Bronchial epithelial cell (primary cell): ENCODE measurements around the gene RALGAPA2. TPM values are rescaled to one million over a fixed set of nuclear protein-coding genes. Genes with fewer than 3 reads are reported as not detected.

ENCODE experiments used
- DNase-seq: peaks from one replicate; pipeline ENCODE4 v3.0.0-alpha.2; 2010; ENCODE audit warnings: low read depth
- FAIRE-seq: peaks from 2 replicates; lab custom pipeline; 2011; peaks lifted over from hg19 to GRCh38; lab: Jason Lieb, UNC
- H3K27me3 ChIP-seq: 2 replicates; pipeline ENCODE4 v1.5.1; 2011; ENCODE audit warnings: low read length; ENCODE audit not compliant: control insufficient read depth, insufficient read depth
- H3K36me3 ChIP-seq: 2 replicates; pipeline ENCODE4 v1.5.1; 2011; ENCODE audit warnings: low read length; ENCODE audit not compliant: control insufficient read depth, insufficient read depth
- H3K4me3 ChIP-seq: 2 replicates; pipeline ENCODE4 v1.5.1; 2011; ENCODE audit warnings: mild to moderate bottlenecking, low read depth, low read length, control low read depth
- total RNA-seq: library from RNA; depleted of rRNA; stranded (reverse); fragments of >200 nt; gene quantifications from 2 replicates; pipeline ENCODE4 v1.2.1, GENCODE V29; 2014
- TF ChIP-seq, protein P1 (sequence below): IDR thresholded peaks from 2 replicates; pipeline ENCODE4 v1.5.1; 2011; ENCODE audit warnings: mild to moderate bottlenecking, moderate library complexity, low read length, control low read depth, inconsistent platforms; ENCODE audit not compliant: insufficient read depth, severe bottlenecking

Gene RALGAPA2
- total RNA-seq, 1 donor from 2014 or later: 8.7 TPM

DNA sequence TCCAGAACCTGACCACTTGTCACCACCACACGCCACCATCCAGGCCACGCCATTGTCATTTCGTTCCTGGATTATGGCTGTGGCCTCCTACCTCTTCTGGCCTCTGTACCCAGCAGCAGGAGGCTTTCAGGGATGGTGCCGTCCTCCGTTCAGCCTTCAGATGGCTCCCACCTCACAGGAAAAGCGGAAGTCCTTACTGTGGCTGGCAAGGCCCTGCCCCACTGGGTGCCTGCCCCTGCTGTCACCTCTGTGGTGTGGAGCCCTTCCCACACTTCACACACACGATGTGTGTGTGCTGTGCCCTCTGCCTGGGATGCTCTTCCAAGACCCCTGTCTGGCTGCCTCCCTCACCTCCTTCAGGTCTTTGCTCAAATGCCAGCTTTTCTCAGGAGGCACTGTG lies 275.1 kb downstream of the RALGAPA2 start:
- no peaks in the 10 kb centered on the region for H3K27me3 ChIP-seq
- H3K4me3 ChIP-seq: no peak overlapping the region
- DNase-seq: no peak
- FAIRE-seq: no peak
- TF ChIP-seq, protein P1, sequence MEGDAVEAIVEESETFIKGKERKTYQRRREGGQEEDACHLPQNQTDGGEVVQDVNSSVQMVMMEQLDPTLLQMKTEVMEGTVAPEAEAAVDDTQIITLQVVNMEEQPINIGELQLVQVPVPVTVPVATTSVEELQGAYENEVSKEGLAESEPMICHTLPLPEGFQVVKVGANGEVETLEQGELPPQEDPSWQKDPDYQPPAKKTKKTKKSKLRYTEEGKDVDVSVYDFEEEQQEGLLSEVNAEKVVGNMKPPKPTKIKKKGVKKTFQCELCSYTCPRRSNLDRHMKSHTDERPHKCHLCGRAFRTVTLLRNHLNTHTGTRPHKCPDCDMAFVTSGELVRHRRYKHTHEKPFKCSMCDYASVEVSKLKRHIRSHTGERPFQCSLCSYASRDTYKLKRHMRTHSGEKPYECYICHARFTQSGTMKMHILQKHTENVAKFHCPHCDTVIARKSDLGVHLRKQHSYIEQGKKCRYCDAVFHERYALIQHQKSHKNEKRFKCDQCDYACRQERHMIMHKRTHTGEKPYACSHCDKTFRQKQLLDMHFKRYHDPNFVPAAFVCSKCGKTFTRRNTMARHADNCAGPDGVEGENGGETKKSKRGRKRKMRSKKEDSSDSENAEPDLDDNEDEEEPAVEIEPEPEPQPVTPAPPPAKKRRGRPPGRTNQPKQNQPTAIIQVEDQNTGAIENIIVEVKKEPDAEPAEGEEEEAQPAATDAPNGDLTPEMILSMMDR: no peak
- H3K36me3 ChIP-seq: no peaks in the 10 kb centered on the region

DNA sequence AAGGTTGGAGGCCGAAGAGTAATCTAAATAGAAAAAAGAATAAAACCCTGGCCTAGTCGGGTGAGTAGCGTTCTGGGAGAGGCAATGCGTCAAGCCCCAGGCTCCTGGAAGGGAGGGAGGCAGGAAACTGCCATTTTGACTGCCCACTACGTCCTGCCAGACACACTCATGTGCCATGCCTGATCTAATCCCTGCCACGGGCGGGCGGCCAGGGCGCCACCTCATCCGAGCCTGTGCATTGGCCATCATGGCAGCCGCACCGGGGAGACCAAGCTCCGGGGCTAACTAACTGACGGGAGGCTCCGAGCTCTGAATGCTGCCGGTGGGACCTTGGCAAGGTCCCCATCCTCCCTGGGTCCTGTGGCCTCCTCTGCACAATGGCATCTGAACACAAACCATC lies 275.8 kb downstream of the RALGAPA2 start:
- TF ChIP-seq, protein P1: no peak
- Histone ChIP-seq H3K36me3 (no peaks in the 10 kb centered on the region), H3K4me3 (no peak overlapping the region), H3K27me3 (no peaks in the 10 kb centered on the region)
- FAIRE-seq (no peak), DNase-seq (no peak)

DNA sequence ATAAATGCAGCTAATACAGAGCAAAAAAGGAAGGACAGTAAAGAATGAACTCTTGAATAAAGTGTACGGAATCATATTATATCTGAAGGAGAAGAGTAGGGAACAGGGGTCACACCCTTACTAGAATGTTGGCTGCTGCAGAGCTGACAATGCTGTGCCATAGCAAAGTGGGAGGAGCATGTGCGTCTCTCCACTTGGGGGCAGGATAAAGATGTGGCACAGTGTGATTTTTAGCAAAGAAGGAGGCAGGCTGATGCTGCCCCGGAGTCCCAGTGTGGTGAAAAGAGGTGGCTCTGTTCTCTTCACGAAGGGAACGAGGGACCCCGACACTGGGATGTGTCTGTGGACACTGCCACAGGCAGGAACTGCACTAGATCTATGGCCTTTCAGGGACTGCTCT lies 277.0 kb downstream of the RALGAPA2 start:
- Histone ChIP-seq H3K27me3 (no peaks in the 10 kb centered on the region), H3K4me3 (no peak overlapping the region), H3K36me3 (no peaks in the 10 kb centered on the region)
- TF ChIP-seq, protein P1: no peak
- no peak for FAIRE-seq
- no peak for DNase-seq

DNA sequence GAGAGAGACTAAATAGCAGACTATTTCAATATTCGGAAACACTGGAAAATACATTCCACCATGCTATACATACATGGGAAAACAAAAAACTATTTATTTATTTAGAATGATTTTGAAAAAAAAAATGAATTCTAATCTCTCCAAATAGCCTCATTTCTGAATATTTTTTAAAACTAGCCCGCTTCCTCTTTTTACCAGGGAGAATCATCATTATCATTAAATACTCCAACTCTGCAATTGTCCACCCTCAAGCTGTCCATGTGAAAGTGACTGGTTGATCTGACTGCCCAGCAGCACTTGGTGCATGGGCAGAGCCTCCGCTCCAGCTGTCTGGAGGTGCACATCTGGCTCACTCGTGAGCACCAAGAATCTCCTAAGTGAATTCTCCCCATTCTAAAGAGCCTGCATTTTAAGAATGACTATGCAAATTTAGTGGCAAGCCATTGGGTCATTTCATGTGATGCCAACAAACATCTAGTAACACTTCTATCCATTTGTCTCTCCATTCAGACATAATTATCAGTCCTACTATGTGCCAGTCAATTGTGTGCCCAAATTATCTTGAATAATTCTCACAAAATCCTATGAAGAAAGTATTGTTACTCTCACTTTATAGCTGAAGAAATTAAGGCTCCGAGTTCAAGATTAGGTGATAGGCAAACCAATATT lies 279.7 kb downstream of the RALGAPA2 start:
- Histone ChIP-seq H3K27me3 (no peaks in the 10 kb centered on the region), H3K4me3 (no peak overlapping the region), H3K36me3 (no peaks in the 10 kb centered on the region)
- FAIRE-seq (no peak), DNase-seq (no peak)
- TF ChIP-seq, protein P1: no peak

DNA sequence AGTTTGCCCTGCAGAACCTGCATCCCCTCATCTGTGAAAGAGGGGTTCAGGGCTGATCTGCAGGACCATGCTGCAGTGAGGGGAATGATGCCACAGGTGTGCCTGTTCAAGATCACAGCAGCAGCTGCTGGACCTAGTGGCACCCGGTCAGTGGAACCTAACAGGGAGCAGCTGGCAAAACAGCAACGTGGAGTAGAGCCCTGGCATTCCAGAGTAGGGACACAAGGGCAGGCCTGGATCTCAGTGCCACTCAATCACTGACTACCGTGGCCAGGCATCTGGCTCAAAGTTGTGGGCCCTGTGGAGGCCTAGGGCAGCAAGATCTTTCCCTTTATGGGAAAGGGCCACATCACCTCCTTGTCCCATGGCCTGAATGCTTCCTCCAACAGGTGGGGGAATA lies 282.4 kb downstream of the RALGAPA2 start:
- DNase-seq (no peak), FAIRE-seq (no peak)
- H3K27me3 ChIP-seq: no peaks in the 10 kb centered on the region
- no peaks in the 10 kb centered on the region for H3K36me3 ChIP-seq
- H3K4me3 ChIP-seq: no peak overlapping the region
- TF ChIP-seq, protein P1: no peak

DNA sequence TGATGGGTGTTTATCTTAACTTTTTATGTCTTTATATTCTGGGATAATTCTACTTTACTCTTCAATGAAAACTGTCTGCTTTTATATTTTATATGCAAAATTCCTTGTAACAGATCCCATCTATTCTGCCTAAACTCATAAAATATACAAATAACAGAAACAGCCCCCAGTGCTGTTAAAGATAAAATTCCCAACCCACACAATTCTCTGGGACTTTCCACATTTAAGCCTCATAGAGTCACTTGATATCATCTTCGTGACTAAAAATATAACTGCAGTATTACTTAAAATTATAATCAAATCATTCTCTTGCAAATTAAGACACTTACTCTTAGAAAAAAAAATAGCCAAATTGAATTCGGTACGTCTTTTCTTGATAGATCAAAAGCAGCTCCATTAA lies 284.4 kb downstream of the RALGAPA2 start:
- DNase-seq (no peak), FAIRE-seq (no peak)
- H3K27me3 ChIP-seq: no peaks in the 10 kb centered on the region
- no peaks in the 10 kb centered on the region for H3K36me3 ChIP-seq
- TF ChIP-seq, protein P1: no peak
- no peak overlapping the region for H3K4me3 ChIP-seq
